Gastrocnemius medialis (tissue), 4 donors: ENCODE measurements around the gene RABGAP1L.

Source experiments
- CTCF ChIP-seq, 5 experiments: fragments of 450-650 bp in 3 of 5; fragments of 200-600 bp in 2 of 5; sonication (generic) in 2 of 5; IDR thresholded peaks in 4 of 5; conservative IDR thresholded peaks in 1 of 5; 1 replicate in 4 of 5; 2 replicates in 1 of 5; pipeline ENCODE4 v1.5.1; 2016 to 2019; ENCODE audit warnings: antibody characterized with exemption in 5 of 5, mild to moderate bottlenecking in 3 of 5, moderate library complexity in 3 of 5
- POLR2A ChIP-seq, 2 donors: fragments of 450-650 bp; IDR thresholded peaks; one replicate each; pipeline ENCODE4 v1.6.1; 2017; ENCODE audit warnings: antibody characterized with exemption in 2 of 2, mild to moderate bottlenecking in 2 of 2, moderate library complexity in 2 of 2

GRCh38 chr1:175003521-175003920 lies 844.2 kb downstream of the RABGAP1L start:
- TF ChIP-seq CTCF (IDR thresholded peaks at IDR 0.05 in 4 of 5, conservative IDR thresholded peaks at IDR 0.05 in 1 of 5) (no peak), POLR2A (IDR thresholded peaks at IDR 0.05) (no peak)
